Fibroblast of skin of right quadriceps (primary cell): Measurements from ENCODE around the gene C1QTNF1.

ENCODE experiments used
- DNase-seq: peaks from one replicate; pipeline ENCODE4 v3.0.0-alpha.2; 2013

Gene C1QTNF1

DNA sequence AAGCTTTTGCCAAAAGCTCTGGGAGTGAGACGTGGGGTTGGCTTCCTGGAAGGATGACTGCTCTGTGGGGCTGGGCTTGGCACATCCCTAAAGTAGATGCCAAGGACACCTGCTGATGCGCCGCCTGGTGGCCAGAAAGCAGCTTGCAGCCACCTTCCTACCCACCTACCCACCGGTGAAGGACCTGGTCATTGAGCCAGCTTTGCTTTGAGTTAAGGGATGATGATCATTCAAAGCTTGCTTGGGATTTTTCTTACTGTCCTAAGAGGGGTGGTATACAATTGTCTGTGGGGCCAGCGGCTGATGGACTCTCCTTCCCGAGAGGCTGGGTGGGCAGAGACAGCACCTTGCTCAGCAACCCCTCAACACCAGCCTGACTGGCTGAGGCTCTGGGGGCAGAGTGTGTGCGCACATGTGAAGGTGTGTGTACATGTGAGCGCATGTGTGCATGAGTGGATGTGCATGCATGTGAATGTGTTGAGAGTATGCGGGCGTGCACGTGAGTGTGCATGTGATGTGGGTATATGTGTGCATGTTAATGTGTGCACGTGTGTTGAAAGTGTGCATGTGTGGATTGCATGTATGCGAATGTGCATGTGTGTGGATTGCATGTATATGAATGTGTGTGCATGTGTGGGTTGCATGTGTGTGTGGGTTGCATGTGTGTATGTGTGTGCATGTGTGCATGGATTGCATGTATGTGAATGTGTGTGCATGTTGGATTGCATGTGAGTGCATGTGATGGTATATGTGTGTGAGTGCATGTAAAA, 18.6 kb downstream of the C1QTNF1 start:
- peak; percentile 48 for DNase-seq

DNA sequence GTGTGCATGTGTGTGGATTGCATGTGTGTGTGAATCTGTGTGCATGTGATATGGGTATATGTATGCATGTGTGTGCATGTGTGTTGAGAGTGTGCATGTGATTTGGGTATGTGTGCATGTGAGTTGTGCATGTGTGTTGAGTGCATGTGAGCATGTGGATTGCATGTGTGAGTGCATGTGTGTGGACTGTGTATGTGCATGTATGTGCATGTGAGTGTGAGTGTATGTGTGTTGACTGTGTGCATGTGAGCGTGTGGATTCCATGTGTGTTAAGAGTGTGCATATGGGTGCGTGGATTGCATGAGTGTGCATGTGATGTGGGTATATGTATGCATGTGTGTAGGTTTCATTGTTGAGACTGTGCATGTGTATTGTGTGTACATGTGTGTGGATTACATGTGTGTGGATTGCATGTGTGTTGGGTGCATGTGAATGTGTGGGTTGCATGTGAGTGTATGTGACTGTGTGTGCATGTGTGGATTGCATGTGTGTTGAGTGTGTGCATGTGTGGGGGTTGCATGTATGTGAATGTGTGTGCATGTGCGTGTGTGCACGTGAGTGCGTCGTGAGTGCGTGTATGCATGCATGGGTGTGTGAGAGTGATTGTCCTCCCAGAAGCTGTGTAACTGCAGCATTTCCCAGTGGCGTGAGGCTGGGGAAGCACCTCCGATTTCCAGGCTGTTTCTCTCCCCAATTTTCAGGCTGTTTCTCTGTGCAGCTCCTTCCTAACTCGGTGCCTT, 19.4 kb downstream of the C1QTNF1 start:
- DNase-seq = no peak

DNA sequence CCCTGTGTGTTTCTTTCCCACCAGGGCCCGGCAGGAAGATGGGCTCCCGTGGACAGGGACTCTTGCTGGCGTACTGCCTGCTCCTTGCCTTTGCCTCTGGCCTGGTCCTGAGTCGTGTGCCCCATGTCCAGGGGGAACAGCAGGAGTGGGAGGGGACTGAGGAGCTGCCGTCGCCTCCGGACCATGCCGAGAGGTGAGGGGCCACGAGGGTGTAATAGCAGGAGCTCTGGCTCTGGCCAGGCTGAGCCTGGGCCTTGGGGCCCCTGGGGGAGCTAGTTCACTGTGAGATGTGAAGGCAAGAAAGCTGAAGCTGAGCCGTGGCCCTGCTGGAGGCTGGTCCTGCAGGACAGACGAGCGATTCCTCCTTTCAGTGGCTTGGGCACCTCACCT, 20.0 kb downstream of the C1QTNF1 start:
- no peak for DNase-seq

DNA sequence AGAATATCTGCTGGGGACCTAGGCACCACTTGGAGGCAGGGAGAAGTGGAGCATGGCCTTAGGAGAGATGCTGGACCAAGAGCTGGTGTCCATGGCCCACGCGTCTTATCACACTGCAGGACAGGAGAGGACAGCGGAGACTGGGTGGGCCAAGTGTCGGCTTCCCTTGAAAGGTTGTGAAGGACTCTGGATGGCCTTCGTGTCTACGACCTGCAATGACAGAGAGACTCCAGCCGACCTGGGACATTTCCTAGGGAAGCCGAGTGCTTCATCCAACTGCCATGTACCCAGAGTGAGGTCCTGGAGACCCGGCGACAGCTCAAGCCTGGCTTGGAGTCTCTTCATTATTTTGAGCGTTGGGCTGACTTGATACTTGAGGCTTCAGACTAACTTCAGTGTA, 20.5 kb downstream of the C1QTNF1 start:
- no peak for DNase-seq

DNA sequence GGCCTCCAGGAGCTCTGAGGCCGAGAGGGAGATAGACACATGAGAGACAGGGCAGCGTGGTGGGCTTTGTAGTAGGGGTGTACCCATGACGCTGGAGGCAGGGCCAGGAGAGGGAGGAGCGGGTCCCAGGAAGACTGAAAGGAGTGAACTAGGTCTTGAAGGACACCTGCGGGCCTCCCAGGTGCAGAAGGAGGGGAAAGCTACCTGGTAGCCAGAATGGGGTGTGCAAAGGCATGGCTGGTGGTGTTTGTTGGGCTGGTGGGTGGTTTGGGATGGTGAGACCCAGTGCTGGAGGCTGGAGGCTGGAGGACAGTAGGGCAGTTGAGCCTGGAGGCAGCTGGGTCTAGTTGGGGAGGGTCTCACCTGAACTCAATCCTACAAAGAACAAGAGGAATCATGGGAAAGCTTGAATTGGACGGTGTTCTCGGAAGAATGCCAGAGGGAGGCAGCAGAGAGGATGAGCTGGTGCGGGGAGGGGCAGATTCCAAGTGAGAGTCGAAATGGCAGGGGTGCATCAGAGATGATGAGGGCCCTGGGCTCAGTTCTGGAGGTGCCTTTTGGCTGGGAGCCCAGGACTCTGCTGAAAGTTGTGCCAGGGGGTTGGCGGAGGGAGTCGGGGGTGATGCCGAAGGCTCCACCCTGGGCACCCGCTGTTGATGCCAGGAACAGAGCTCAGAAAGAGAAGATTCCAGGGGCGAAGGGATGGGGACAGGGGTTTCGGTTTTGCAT, 21.2 kb downstream of the C1QTNF1 start:
- no peak for DNase-seq

DNA sequence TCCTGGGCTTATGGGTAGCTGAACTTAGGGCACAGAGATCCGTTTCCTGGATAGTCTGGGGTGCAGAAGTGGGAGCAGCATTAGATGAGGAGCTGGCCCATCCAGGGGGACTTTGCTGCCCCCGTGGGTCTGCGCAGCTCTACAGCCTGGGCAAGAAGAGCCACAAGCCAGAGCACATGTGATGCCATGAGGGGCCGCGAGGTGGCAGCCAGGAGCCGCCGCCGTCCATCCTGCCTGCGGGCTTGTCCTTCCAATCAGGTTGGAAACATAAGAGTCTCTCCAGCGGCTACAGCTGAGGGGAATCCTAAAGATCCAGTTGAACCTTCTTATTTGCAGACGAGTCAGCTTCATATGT, 21.9 kb downstream of the C1QTNF1 start:
- peak; percentile 55 for DNase-seq

DNA sequence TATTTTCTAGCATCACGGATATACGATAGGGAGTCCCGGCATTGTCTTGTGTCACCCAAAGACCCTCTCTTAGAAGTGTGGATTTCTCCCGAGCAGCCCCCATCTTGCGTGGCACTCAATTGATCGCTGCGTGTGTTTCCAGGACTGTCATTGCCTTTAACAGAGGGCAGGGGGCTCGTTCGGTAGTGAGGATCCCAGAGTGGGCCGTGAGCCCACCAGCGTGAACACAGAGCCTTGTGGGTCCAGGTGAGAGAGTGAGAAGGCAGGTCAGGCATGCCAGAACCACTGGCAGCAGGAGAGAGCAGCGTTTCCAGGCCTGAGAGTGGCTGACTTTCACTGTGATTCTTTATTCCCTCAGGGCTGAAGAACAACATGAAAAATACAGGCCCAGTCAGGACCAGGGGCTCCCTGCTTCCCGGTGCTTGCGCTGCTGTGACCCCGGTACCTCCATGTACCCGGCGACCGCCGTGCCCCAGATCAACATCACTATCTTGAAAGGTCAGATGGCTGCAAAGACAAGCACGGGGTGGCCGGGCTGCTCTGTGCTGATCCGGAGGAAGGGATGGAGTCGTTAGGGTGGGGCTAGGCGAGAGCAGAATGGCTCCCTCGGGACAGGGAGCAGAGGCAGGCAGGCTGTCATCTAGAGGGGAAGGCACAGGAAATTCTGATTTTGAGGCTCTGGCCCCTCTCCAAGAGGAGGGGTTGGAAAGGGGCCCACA, 22.4 kb downstream of the C1QTNF1 start:
- no peak for DNase-seq

DNA sequence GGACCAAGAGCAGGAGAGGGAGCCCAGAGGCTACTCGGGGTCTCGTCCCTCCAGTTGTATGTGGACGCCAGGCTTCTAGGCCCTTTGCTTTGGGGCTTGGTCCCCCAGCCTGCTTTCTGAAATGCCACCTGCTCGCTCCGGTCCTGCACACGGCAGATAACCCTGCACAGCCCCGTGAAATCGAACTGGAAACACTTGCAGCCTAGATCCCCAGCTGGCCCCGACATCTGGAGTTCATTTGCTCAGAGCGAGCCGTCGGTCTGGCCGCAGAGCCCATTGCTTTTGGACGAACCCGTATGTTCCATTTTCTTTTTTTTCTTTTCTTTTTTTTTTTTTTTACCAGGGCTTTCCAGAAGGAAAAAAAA, 22.9 kb downstream of the C1QTNF1 start:
- no peak for DNase-seq

DNA sequence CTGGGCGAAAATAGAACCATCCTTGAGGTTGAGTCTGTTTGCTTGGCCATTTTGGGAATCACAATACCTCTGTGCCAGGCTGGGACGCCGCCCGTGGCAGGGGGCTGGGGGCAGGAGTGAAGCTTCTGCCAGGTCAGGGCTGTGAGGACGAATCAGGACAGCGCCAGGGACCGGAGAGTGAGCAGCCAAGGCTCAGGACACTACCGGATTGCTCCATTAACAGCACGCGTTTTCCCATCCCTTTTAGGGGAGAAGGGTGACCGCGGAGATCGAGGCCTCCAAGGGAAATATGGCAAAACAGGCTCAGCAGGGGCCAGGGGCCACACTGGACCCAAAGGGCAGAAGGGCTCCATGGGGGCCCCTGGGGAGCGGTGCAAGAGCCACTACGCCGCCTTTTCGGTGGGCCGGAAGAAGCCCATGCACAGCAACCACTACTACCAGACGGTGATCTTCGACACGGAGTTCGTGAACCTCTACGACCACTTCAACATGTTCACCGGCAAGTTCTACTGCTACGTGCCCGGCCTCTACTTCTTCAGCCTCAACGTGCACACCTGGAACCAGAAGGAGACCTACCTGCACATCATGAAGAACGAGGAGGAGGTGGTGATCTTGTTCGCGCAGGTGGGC, 23.4 kb downstream of the C1QTNF1 start:
- DNase-seq = no peak

DNA sequence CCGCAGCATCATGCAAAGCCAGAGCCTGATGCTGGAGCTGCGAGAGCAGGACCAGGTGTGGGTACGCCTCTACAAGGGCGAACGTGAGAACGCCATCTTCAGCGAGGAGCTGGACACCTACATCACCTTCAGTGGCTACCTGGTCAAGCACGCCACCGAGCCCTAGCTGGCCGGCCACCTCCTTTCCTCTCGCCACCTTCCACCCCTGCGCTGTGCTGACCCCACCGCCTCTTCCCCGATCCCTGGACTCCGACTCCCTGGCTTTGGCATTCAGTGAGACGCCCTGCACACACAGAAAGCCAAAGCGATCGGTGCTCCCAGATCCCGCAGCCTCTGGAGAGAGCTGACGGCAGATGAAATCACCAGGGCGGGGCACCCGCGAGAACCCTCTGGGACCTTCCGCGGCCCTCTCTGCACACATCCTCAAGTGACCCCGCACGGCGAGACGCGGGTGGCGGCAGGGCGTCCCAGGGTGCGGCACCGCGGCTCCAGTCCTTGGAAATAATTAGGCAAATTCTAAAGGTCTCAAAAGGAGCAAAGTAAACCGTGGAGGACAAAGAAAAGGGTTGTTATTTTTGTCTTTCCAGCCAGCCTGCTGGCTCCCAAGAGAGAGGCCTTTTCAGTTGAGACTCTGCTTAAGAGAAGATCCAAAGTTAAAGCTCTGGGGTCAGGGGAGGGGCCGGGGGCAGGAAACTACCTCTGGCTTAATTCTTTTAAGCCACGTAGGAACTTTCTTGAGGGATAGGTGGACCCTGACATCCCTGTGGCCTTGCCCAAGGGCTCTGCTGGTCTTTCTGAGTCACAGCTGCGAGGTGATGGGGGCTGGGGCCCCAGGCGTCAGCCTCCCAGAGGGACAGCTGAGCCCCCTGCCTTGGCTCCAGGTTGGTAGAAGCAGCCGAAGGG, 24.2 kb downstream of the C1QTNF1 start:
- DNase-seq = no peak

DNA sequence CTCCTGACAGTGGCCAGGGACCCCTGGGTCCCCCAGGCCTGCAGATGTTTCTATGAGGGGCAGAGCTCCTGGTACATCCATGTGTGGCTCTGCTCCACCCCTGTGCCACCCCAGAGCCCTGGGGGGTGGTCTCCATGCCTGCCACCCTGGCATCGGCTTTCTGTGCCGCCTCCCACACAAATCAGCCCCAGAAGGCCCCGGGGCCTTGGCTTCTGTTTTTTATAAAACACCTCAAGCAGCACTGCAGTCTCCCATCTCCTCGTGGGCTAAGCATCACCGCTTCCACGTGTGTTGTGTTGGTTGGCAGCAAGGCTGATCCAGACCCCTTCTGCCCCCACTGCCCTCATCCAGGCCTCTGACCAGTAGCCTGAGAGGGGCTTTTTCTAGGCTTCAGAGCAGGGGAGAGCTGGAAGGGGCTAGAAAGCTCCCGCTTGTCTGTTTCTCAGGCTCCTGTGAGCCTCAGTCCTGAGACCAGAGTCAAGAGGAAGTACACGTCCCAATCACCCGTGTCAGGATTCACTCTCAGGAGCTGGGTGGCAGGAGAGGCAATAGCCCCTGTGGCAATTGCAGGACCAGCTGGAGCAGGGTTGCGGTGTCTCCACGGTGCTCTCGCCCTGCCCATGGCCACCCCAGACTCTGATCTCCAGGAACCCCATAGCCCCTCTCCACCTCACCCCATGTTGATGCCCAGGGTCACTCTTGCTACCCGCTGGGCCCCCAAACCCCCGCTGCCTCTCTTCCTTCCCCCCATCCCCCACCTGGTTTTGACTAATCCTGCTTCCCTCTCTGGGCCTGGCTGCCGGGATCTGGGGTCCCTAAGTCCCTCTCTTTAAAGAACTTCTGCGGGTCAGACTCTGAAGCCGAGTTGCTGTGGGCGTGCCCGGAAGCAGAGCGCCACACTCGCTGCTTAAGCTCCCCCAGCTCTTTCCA, 25.1 kb downstream of the C1QTNF1 start:
- no peak for DNase-seq

DNA sequence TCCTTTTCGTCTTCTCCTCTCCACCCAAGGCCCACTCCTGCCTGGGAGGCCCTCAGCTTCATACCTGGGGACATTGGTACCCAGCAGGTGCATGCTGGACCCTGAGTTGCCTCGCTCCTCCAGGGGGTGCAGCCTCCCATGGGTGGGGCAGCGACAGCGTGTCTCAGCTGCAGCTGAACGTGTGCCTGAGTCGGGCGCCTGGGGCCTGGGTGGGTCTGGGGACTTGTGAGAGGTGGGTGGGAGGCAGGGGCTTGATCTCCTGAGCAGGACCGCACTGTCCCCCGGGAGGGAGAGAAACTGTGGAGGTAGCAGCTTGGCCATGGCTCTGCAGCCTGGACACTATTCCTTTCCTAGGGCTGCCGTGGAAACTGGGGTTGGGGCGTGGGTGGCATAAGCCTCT, 25.9 kb downstream of the C1QTNF1 start:
- no peak for DNase-seq

DNA sequence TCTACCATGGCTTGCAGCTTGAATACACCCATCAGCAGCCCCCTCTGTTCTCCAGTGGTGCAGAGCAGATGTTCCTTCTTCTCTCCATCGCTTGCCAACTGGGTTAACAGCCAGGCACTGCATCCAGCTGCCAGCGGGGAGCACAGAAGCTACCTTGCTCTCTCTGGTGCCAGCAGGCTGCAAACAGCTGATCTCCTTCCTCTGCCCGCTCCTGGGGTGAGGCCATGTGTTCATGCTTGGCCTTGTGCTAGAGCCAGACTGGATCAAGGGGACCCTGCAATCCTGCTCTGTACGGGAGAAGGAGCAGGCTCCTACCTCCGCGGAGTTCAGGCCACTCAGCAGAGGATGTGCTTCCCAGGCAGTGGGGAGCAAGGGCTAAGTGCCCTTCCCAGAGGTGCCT, 26.6 kb downstream of the C1QTNF1 start:
- no peak for DNase-seq

DNA sequence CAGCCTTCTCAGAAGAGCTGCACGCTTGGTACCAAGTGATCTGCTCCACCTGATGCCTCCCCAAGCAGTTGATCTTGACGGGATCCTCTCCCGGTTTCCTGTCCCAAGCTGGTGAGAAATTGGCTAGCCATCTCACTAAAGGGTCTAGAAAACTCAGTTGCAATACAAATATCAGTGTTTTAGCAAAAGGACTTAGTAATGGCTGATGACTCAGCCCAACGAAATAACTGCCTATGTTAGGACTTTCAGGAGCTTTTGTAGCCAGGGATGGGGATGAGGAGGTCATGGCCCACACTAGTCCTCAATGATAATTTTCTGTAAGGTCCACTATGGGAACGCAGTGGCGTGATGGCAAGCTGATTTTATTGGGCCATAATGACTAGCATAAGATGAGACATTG, 27.3 kb downstream of the C1QTNF1 start:
- DNase-seq = no peak

DNA sequence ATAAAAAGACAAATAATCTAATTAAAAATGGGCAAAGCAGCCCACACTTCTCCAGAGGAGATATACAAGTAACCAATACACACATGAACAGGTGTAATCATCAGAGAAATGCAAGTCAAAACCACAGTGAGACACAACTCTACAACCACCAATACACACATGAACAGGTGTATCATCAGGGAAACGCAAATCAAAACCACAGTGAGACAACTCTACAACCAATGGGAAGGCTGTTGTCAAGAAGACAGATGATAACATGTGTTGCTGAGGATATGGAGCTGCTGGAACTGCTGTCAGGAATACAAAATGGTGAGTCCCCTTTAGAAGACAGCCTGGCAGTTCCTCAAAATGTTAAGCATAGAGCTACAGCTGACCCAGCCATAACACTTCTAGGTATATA, 28.2 kb downstream of the C1QTNF1 start:
- no peak for DNase-seq

DNA sequence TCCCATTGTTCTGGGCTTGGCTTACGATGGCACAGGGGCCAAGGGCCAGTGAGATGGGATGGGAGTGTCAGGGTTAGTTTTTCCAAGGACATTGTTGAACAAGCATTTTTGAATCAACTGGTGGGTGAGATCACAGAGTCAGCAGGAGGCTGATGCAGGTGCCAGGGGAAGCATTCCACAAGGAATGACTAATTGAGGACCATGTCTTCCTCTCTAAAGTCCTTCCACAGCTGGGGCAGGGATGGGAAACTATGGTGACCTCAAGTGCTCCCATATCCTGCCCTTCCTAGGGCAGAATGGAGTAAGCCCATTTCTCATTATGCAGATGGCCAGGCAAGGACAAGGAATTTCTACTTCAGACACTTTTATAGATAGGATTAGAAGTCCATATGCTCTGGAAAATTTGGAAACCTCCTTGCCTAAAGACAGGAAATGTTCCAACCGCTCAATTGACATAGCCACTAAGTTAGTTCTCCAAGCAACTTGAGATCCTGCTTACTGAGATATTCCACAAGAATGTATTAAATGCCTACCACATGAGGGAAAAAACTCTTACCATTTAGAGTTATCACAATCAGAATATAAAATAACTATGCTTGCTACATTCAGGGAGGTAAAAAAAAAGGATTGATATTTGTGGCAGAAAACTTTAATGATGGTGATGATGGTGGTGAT, 29.4 kb downstream of the C1QTNF1 start:
- peak; percentile 21 for DNase-seq

DNA sequence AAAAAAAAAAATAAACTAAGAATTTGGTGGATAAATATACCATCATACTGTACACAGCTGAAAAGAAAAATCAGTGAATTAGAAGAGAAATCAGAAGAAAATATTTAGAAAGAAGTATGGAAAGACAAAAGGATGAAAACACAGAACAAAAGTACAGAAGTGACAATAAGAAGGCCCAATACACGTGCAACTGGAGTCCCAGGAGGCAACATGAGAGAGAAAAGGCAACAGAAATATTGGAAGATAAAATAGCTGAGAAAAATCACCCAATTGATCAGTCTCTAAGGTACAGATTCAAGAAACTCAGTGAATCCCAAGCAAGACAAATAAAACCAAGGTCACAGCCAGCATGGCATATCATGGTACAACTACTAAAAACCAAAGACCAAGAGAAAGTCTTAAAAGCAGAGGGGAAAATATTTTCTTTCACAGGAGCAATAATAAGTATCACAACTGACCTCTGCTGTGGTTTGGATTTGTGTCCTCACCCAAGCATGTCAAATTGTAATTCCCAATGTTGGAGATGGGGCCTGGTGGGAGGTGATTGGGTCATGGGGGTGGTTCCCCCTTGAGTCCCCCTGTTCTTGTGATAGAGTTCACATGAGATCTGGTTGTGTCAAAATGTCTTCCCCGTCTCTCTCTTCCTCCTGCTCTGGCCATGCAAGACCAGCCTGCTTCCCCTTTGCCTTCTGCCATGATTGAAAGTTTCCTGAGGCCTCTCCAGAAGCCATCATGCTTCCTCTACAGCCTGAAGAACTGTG, 30.4 kb downstream of the C1QTNF1 start:
- no peak for DNase-seq

DNA sequence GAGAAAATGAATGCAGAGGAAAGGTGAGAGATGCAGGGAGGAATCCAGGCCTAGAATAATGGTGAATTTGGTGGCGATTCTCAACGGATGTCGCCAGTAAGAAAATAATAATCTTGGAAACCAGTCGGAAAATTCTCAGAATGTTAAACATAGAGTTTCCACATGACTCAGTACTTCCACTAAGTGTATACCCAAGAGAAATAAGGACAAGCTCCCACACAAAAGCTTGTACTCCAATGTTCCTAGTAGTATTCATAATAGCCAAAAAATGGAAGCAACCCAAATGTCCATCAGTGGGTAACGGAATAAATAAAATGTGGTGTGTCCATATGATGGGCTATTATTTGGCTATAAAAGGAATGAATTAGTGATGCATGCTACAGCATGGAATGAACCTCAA, 31.2 kb downstream of the C1QTNF1 start:
- no peak for DNase-seq

DNA sequence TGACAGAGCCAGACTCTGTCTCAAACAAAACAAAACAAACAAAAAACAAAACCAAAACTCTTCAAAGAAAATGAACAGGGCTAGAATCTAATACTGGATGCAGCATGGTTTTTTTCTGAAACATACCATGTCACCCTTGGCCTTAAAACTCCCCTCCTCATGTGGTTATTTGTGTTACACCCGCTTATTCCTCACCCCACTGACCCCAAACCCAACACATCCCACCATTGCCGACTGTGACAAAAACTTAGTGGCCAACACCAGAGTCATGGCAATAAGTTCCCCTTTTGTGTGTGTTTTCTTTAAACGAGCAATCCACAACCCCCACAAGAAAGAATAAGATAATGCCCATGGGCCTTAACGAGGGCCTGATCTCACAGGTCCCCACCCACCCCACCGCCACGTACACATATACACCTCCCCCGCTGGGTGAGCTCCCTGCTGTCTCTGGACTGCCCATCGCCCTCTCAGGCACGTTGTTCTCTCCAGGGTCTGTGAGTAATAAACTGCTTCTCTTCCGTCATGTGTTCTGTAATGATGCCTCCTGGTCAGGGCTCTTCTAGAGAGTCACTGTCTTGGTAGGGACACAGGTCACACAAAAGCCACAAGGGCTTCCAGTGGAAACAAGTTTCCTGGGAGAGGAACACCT, 33.9 kb downstream of the C1QTNF1 start:
- DNase-seq = no peak
